Measurements from ENCODE around the gene TTLL8.

TTLL8 gene

DNA sequence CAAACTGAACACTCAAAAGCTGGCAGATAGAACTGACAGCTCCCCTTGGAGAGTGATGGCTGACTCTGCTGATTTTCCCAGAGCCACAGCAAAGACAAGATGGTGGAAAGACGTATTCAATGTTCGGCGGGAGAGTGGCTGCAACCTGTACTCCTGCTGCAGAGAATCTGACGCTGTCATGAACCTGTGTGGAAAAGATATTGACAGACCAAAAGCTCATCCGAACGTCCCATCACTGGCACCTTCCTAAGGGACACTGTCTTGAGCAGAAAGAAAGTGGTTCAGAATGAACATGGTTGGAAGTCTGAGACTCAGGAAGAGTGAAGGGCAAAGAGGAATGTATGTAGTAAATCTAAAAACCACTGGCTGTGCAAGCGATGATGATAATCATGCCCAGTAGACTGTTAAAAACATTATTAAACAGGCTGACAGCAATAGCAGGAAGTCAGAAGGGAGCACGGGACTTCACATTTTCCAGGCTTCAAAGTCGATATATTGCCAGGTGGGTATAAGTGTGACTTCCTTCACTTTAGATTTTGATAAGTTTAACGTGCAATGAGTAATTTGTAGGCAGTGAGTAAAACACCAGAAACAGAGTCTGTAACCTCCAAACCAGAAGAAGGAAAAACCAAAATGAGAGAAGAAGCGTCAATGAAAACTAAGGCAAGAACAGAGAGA, 39.4 kb downstream of the TTLL8 start:
- no peak for DNase-seq
- H3K27ac ChIP-seq = no peak overlapping the region
- H3K36me3 ChIP-seq (replicated peaks) = no peaks in the 10 kb centered on the region
- H3K27me3 ChIP-seq (replicated peaks) = peaks cover 22% of the 10 kb centered on the region
- TF ChIP-seq, protein P1, sequence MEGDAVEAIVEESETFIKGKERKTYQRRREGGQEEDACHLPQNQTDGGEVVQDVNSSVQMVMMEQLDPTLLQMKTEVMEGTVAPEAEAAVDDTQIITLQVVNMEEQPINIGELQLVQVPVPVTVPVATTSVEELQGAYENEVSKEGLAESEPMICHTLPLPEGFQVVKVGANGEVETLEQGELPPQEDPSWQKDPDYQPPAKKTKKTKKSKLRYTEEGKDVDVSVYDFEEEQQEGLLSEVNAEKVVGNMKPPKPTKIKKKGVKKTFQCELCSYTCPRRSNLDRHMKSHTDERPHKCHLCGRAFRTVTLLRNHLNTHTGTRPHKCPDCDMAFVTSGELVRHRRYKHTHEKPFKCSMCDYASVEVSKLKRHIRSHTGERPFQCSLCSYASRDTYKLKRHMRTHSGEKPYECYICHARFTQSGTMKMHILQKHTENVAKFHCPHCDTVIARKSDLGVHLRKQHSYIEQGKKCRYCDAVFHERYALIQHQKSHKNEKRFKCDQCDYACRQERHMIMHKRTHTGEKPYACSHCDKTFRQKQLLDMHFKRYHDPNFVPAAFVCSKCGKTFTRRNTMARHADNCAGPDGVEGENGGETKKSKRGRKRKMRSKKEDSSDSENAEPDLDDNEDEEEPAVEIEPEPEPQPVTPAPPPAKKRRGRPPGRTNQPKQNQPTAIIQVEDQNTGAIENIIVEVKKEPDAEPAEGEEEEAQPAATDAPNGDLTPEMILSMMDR (IDR thresholded peaks at IDR 0.05; ENCODE audit: low read depth, low read length, missing control alignments) = no peak
- in situ Hi-C loops (cut with HindIII; ENCODE audit: low pct_ligation_motif_present, low sequenced_read_pairs) = no loop called here
- no peak overlapping the region for H3K4me3 ChIP-seq (ENCODE audit: low read depth, low read length)

DNA sequence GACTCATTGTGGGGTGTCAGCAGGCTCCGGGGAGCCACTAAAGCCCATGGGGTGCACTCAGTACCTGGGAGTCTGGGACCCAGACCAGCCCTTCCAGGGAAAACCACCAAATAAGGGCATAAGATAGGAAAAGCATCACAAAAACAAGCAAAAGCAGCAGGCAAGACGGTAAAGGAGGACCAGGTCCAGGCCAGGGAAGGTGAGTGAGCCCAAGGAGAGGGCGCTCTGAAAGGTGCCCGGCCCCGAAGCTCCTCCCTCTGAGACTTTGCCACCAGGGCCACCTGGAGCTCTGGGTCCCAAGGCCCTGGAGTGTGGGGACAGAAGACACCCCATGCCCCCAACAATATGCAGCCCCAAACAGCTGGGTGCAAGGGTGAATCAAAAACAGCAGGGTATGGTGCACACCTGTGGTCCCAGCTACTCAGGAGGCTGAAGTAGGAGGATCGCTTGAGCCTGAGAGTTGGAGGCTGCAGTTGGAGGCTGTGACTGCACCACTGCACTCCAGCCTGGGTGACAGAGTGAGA, 40.3 kb downstream of the TTLL8 start:
- no peaks in the 10 kb centered on the region for H3K36me3 ChIP-seq (replicated peaks)
- H3K27ac ChIP-seq = no peak overlapping the region
- in situ Hi-C loops (cut with HindIII; ENCODE audit: low pct_ligation_motif_present, low sequenced_read_pairs) = no loop called here
- peaks cover 22% of the 10 kb centered on the region for H3K27me3 ChIP-seq (replicated peaks)
- TF ChIP-seq, protein P1 (IDR thresholded peaks at IDR 0.05; ENCODE audit: low read depth, low read length, missing control alignments) = no peak
- no peak for DNase-seq
- H3K4me3 ChIP-seq (ENCODE audit: low read depth, low read length) = no peak overlapping the region

DNA sequence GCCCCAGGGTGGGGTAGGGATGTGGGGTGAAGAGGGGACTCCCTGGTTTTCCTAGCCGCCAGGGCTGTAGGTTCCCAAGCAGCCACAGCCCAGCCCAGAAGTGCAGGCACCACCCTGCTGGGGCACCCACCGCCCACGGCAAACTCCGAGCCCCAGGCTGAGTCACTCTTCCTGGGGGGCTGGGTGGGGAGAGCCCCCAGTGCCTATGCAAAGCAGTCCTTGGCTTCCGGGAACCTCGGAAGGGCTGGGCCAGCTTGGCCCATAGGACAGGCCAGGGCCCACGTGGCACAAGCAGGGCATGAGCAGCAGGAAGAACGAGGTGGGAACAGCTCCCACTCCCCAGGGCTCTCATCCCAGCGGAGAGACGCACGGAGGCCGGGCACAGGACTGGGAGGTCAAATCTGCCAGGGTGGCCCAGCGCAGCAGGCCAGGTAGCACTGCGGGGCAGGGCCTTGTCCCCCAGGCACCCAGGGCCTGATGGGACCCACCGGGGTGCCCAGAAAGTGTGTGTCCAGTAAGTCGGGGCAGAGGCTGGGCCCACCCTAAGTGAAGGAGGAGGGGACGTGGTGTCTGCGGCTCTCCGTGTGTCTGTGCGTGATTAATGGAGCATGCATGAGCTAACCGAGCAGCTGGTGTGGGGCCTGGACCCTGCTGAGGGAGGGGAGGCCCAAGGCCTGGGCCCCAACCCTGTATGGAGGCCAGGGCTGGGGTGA, 41.0 kb downstream of the TTLL8 start:
- DNase-seq = no peak
- TF ChIP-seq, protein P1 (IDR thresholded peaks at IDR 0.05; ENCODE audit: low read depth, low read length, missing control alignments) = no peak
- H3K27ac ChIP-seq = no peak overlapping the region
- H3K27me3 ChIP-seq (replicated peaks) = peaks cover 26% of the 10 kb centered on the region
- in situ Hi-C loops (cut with HindIII; ENCODE audit: low pct_ligation_motif_present, low sequenced_read_pairs) = no loop called here
- no peak overlapping the region for H3K4me3 ChIP-seq (ENCODE audit: low read depth, low read length)
- no peaks in the 10 kb centered on the region for H3K36me3 ChIP-seq (replicated peaks)

DNA sequence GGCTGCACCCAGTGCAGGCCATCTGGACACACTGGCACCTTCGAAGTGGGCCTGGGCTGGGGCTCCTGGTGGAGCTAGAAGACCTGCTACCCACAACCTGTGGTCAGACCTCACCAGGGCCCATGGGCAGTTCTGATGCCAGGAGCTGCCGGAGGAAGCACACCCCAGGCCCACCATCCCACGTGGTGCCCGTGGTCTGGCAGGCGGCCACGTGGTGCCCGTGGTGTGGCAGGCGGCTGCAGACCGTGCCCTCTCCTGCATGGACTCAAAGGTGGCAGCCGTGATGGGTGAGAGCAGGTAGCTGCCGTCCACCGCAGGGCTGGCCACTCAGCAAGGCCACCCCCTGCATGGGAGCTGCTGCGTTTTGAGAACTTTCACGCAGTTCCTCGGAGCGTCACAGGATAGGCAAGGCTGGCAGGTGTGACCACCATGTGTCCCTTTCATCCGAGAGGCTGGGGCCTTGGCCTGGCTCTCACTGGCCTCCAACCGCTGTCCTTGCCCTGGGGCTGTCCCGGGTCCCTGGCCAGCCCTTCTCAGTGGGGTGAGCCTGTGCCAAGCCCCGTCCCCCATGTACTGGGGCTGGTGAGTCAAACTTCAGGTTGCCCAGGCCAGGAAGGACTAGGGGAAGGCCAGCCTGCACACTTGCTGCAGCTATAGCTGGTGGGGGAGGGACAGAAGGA, 41.6 kb downstream of the TTLL8 start:
- in situ Hi-C loops (cut with HindIII; ENCODE audit: low pct_ligation_motif_present, low sequenced_read_pairs) = no loop called here
- no peak for DNase-seq
- Histone ChIP-seq H3K36me3 (replicated peaks) (no peaks in the 10 kb centered on the region), H3K4me3 (ENCODE audit: low read depth, low read length) (no peak overlapping the region), H3K27ac (no peak overlapping the region), H3K27me3 (replicated peaks) (peaks cover 33% of the 10 kb centered on the region)
- TF ChIP-seq, protein P1 (IDR thresholded peaks at IDR 0.05; ENCODE audit: low read depth, low read length, missing control alignments) = no peak

DNA sequence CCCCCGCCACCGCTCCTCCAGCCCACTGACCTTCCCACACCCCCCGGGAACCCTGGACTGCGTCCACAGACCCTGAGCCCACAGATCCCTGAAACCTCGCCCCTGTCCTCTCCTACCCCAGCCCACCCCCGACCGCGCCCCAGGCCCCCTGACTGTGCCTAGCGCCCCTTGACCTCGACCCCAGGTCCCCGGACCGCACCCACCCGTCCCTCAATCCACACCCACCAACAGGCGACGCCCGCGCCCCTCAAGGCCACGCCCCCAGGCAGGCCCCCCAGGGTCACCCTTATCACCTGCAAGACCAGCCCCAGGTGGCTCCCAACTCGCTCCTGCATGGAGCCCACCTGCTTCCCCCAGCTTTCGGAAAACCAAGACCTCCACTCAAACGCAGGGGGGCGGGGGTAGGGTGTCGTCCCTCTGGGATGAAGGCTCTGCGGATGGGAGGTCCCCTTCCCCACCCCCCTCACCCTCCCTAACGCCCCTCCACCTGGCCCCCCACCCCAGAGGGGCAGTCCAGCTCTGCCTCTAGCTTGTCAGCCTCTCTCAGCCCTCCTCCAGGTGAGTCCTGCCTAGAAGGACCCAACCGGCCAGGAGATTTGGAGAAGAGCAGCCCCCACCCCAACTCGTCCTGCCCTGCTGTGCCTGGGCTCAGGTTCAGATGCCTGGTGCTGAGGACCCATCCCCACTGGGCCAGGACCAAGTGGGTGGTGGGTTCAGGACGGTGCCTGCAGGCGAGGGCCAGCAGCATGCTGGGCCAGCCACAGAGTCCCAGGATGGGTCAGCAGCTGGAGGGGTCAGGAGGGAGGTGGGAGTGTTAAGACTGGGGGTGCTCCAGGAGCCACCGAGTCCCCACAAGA, 42.4 kb downstream of the TTLL8 start:
- Histone ChIP-seq H3K27ac (no peak overlapping the region), H3K36me3 (replicated peaks) (no peaks in the 10 kb centered on the region), H3K4me3 (ENCODE audit: low read depth, low read length) (no peak overlapping the region), H3K27me3 (replicated peaks) (peaks cover 38% of the 10 kb centered on the region)
- in situ Hi-C loops (cut with HindIII; ENCODE audit: low pct_ligation_motif_present, low sequenced_read_pairs) = no loop called here
- TF ChIP-seq, protein P1 (IDR thresholded peaks at IDR 0.05; ENCODE audit: low read depth, low read length, missing control alignments) = no peak
- no peak for DNase-seq
